Measurements from ENCODE around the gene FFAR4. TPM values are rescaled to one million over a fixed set of nuclear protein-coding genes. Genes with fewer than 3 reads are reported as not detected.

FFAR4 gene
- total RNA-seq, 6 donors from 2014 or later, result 2.4 to 18.1 (median 7.6) TPM

DNA sequence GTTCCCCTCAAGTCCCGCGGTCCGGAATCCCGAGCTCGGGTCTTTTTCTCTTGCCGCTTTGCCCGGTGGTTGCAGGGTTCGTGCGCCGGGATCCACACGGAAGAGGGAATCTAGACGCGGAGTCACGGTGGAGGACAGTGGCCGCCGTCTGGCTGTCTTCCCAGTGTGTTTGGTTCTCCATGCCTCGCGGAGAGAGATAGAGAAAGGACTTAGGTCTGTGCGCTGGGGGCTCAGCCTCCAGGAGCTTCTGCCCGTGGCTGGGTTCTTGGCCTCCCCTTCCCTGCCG is 1.6 kb downstream of the FFAR4 start:
- peak overlapping the region in 3 of 4 donors; percentile 35 to 49 (median 38) for H3K4me3 ChIP-seq
- H3K27ac ChIP-seq, result no peak overlapping the region
- TF ChIP-seq, protein P1, sequence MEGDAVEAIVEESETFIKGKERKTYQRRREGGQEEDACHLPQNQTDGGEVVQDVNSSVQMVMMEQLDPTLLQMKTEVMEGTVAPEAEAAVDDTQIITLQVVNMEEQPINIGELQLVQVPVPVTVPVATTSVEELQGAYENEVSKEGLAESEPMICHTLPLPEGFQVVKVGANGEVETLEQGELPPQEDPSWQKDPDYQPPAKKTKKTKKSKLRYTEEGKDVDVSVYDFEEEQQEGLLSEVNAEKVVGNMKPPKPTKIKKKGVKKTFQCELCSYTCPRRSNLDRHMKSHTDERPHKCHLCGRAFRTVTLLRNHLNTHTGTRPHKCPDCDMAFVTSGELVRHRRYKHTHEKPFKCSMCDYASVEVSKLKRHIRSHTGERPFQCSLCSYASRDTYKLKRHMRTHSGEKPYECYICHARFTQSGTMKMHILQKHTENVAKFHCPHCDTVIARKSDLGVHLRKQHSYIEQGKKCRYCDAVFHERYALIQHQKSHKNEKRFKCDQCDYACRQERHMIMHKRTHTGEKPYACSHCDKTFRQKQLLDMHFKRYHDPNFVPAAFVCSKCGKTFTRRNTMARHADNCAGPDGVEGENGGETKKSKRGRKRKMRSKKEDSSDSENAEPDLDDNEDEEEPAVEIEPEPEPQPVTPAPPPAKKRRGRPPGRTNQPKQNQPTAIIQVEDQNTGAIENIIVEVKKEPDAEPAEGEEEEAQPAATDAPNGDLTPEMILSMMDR (IDR thresholded peaks at IDR 0.05), result no peak
- H3K36me3 ChIP-seq, result no peaks in the 10 kb centered on the region
- H3K4me1 ChIP-seq, result peaks cover 8 to 29% (median 15%) of the 10 kb centered on the region in 4 donors
- 10 to 20% methylated on average over 19 to 21 of the region's 21 CpGs for WGBS, 2 donors
- ATAC-seq (ENCODE audit: low FRiP score in 2 of 2), result no peak
- no peaks in the 10 kb centered on the region for H3K9me3 ChIP-seq
- H3K27me3 ChIP-seq, result peaks cover 0 to 22% (median 8%) of the 10 kb centered on the region in 4 donors
- DNase-seq, result peak in 1 of 2 donors; percentile 44

DNA sequence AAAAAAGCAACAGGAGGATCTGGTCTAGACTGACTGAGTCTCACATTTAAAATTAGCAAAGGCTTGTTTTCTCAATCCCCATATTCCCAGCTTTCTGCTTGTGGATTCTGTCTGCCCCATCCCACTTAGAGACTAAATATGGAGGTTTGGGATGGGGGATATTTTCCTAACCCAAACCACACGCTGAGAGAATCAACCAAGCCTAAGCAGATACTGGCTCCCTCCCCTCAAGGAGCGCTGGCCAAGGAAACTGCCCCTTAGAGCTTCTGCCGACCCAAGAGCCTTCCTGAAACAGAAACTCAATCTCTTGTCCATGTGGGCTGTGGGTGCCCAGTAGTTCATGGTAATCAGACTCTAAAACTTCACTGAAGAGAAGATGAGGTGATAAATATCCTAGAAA is 3.9 kb downstream of the FFAR4 start:
- ATAC-seq (ENCODE audit: low FRiP score in 2 of 2) (no peak), DNase-seq (no peak)
- H3K4me1 ChIP-seq, result peaks cover 8 to 39% (median 19%) of the 10 kb centered on the region in 4 donors
- H3K27ac ChIP-seq, result no peak overlapping the region
- no peaks in the 10 kb centered on the region for H3K9me3 ChIP-seq
- no peak overlapping the region for H3K4me3 ChIP-seq
- H3K27me3 ChIP-seq, result peaks cover 0 to 22% (median 8%) of the 10 kb centered on the region in 4 donors
- no peak for TF ChIP-seq POLR2A (IDR thresholded peaks at IDR 0.05)
- TF ChIP-seq, protein P1 (IDR thresholded peaks at IDR 0.05), result no peak
- TF ChIP-seq POLR2AphosphoS5 (IDR thresholded peaks at IDR 0.05), result no peak
- no peak for TF ChIP-seq EP300 (IDR thresholded peaks at IDR 0.05)
- H3K36me3 ChIP-seq, result no peaks in the 10 kb centered on the region
- WGBS, 2 donors, result 58 to 66% methylated on average over 3 of the region's 3 CpGs

DNA sequence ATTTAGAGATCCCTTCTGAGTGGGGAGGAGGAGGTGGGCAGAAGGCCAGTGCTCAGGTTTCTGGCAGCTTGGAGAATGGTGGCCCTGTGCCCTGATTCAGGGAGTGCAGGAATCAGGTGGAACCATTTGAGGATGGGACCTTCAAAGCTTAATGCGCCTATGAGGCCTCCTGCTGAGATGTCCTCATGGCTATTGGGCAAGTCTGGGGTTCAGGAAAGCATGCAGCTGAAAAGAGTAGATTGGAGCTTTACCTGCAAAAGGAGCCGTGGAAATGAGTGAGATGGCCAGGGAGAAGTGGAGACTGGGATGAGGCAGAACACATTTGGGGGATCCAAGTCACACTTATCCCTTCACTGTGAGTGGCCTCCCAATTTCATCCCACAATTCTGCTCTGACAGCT is 6.1 kb downstream of the FFAR4 start:
- no peak for TF ChIP-seq EP300 (IDR thresholded peaks at IDR 0.05)
- TF ChIP-seq POLR2AphosphoS5 (IDR thresholded peaks at IDR 0.05), result no peak
- no peak for TF ChIP-seq POLR2A (IDR thresholded peaks at IDR 0.05)
- TF ChIP-seq, protein P1 (IDR thresholded peaks at IDR 0.05), result no peak
- H3K9me3 ChIP-seq, result no peaks in the 10 kb centered on the region
- 47 to 68% methylated on average over 2 of the region's 2 CpGs for WGBS, 2 donors
- H3K4me1 ChIP-seq, result peaks cover 0 to 25% (median 6%) of the 10 kb centered on the region in 4 donors
- H3K27me3 ChIP-seq, result peaks cover 0 to 8% (median 3%) of the 10 kb centered on the region in 4 donors
- DNase-seq (no peak), ATAC-seq (ENCODE audit: low FRiP score in 2 of 2) (no peak)
- no peak overlapping the region for H3K4me3 ChIP-seq
- no peaks in the 10 kb centered on the region for H3K36me3 ChIP-seq
- H3K27ac ChIP-seq, result peak overlapping the region in 1 of 4 donors; percentile 26

DNA sequence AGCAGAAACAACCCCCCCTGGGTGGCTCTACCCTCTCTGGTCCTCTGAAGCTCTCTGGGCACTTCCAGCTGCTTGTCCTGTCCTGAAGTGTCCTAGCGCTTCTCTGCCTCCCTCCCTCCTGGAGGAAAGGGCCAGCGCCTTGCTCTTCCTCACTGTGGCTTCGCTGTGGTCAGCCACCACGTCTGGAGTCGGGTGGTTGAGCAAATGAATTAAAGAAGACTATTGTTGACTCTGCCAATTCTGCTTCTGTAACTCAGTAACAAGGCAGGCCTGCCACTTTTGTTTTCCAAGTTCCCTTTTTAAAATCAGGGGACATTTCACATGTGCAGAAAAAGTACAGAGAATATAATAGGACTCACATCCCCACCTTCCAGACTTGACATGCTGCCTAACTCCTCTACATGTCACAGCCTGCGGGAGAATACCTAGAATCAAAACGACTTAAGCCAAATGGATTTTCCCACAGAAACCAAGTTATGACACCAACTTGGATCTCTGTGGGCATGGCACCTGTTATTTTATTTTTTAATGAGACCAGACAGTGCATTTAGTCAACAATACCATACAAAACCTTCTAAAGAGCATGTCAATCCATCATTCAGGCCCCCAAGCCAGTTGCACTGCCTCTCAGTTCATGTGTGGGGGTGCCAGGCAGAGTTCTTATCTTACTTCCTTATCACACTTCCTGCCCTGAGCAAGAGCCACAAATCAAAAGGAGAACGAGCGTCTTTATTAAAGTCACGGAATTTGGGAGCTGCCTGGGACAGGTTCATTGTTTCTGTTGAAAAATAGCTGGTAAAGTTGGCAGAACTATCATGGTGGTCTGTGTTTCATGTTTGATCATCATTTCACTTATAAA is 6.8 kb downstream of the FFAR4 start:
- DNase-seq, result peak in 1 of 2 donors; percentile 49

More for the DNA sequence above, 6.8 kb downstream of the FFAR4 start:
- Histone ChIP-seq H3K4me3 (no peak overlapping the region), H3K4me1 (peaks cover 0 to 21% (median 6%) of the 10 kb centered on the region in 4 donors), H3K27ac (peak overlapping the region in 1 of 4 donors; percentile 26), H3K36me3 (no peaks in the 10 kb centered on the region), H3K27me3 (peaks cover 0 to 2% (median 1%) of the 10 kb centered on the region in 4 donors), H3K9me3 (no peaks in the 10 kb centered on the region)
- peak; percentile 35 to 71 for ATAC-seq (ENCODE audit: low FRiP score in 2 of 2)
- TF ChIP-seq EP300 (IDR thresholded peaks at IDR 0.05), result no peak
- no peak for TF ChIP-seq POLR2A (IDR thresholded peaks at IDR 0.05)
- TF ChIP-seq, protein P1 (IDR thresholded peaks at IDR 0.05), result no peak
- WGBS, 2 donors, result 35 to 41% methylated on average over 10 of the region's 10 CpGs

Measured in upper lobe of left lung (tissue), 6 donors.